K562 (cell line): ENCODE data around the gene SMIM35. TPM values are rescaled to one million over a fixed set of nuclear protein-coding genes. Genes with fewer than 3 reads are reported as not detected.

ENCODE experiments used
- CEBPB ChIP-seq: fragments of 450-650 bp; IDR thresholded peaks from 2 replicates; pipeline ENCODE4 v1.6.1; 2016; ENCODE audit warnings: missing genetic modification characterization, missing compliant biosample characterization
- CEBPG ChIP-seq, 3 experiments: fragments of 200-800 bp in 1 of 3; sonication (Bioruptor generic) in 1 of 3; sonication (generic) in 1 of 3; formaldehyde crosslinking in 1 of 3; IDR thresholded peaks in 2 of 3; conservative IDR thresholded peaks in 1 of 3; 2 replicates each; pipeline versions ENCODE4 v1.6.1 to v1.8.0; 2016 to 2022; ENCODE audit warnings: missing compliant biosample characterization in 2 of 3, missing genetic modification characterization in 2 of 3, mild to moderate bottlenecking in 1 of 3, missing genetic modification reagents in 1 of 3
- EGR1 ChIP-seq: fragments of 450-650 bp; conservative IDR thresholded peaks from 2 replicates; pipeline ENCODE4 v1.6.1; 2017; ENCODE audit warnings: mild to moderate bottlenecking
- ETV5 ChIP-seq: sonication (generic); formaldehyde crosslinking; IDR thresholded peaks from 2 replicates; pipeline ENCODE4 v1.4.0; 2020; ENCODE audit warnings: low read depth, mild to moderate bottlenecking, missing genetic modification reagents
- MAFK ChIP-seq: IDR thresholded peaks from 2 replicates; pipeline ENCODE4 v1.6.1; 2011; ENCODE audit warnings: low read length, improper control_type of control experiment
- SIX5 ChIP-seq, 2 experiments: IDR thresholded peaks; 2 replicates each; pipeline ENCODE4 v1.6.1; 2011; ENCODE audit warnings: low read length in 2 of 2, borderline replicate concordance in 1 of 2, low read depth in 1 of 2, mild to moderate bottlenecking in 1 of 2, moderate library complexity in 1 of 2; ENCODE audit not compliant: insufficient read depth in 1 of 2
- TCF7 ChIP-seq: sonication (generic); IDR thresholded peaks from 2 replicates; pipeline ENCODE4 v1.6.1; 2016; ENCODE audit warnings: antibody characterized with exemption, borderline replicate concordance
- ZBTB17 ChIP-seq: fragments of 450-650 bp; formaldehyde crosslinking; IDR thresholded peaks from 2 replicates; pipeline ENCODE4 v1.4.0; 2020; ENCODE audit warnings: mild to moderate bottlenecking
- ZBTB7A ChIP-seq: IDR thresholded peaks from 2 replicates; pipeline ENCODE4 v1.6.1; 2011; ENCODE audit warnings: low read depth, mild to moderate bottlenecking, low read length, moderate library complexity, borderline replicate concordance; ENCODE audit not compliant: control insufficient read depth
- ZNF408 ChIP-seq: fragments of 250-450 bp; sonication (Bioruptor Pico); IDR thresholded peaks from 2 replicates; pipeline ENCODE4 v1.4.0; 2020; ENCODE audit warnings: low read depth, mild to moderate bottlenecking, moderate library complexity
- ZNF583 ChIP-seq: fragments of 250-450 bp; sonication (Bioruptor Pico); IDR thresholded peaks from 2 replicates; pipeline ENCODE4 v1.4.0; 2020
- ZNF780A ChIP-seq: fragments of 250-450 bp; sonication (Bioruptor Pico); IDR thresholded peaks from 2 replicates; pipeline ENCODE4 v1.5.0; 2021; ENCODE audit warnings: mild to moderate bottlenecking
- polyA plus RNA-seq, 8 experiments: library from polyadenylated mRNA; depleted of rRNA in 4 of 8; stranded (reverse) in 5 of 8; unstranded in 3 of 8; fragments of >200 nt; fragmentation: Nextera tagmentation in 2 of 8; fragmentation: Illumina TruSeq in 1 of 8; extraction: Ambion mirVana in 2 of 8; extraction: Trizol in 1 of 8; gene quantifications; 2 replicates each; pipeline versions ENCODE4 v1.2.1 to v1.2.3, GENCODE V29; 2011 to 2014; ENCODE audit warnings: inconsistent platforms in 1 of 8, missing spikeins in 1 of 8
- total RNA-seq, 7 experiments: library from RNA; depleted of rRNA in 6 of 7; stranded (reverse); fragments of >200 nt in 6 of 7; fragmentation: Illumina TruSeq in 2 of 7; extraction: Trizol in 2 of 7; gene quantifications; 2 replicates each; pipeline versions ENCODE4 v1.2.1 to v1.2.3, GENCODE V29; 2011 to 2021; ENCODE audit warnings: low replicate concordance in 1 of 7
- TF ChIP-seq, protein P1 (sequence below): sonication (generic); formaldehyde crosslinking; IDR thresholded peaks from 2 replicates; pipeline ENCODE4 v1.8.0; 2022; ENCODE audit warnings: missing genetic modification reagents, mild to moderate bottlenecking, borderline replicate concordance
- TF ChIP-seq, protein P2 (sequence below), 3 experiments: fragments of 200-800 bp in 1 of 3; sonication (Bioruptor generic) in 1 of 3; sonication (generic) in 1 of 3; formaldehyde crosslinking in 1 of 3; IDR thresholded peaks; 2 replicates each; pipeline versions ENCODE4 v1.6.1 to v1.8.0; 2016 to 2022; ENCODE audit warnings: mild to moderate bottlenecking in 2 of 3, missing compliant biosample characterization in 2 of 3, missing genetic modification characterization in 2 of 3, missing genetic modification reagents in 1 of 3
- TF ChIP-seq, protein P3 (sequence below): fragments of 450-650 bp; IDR thresholded peaks from 2 replicates; pipeline ENCODE4 v1.6.1; 2016; ENCODE audit warnings: low read depth

Gene SMIM35
- total and polyA plus RNA-seq, 9 of the 15 experiments (the other 6 are each of a cell fraction or from before 2014, with no cell fraction given) = 0.03 TPM; not detected in 7

DNA sequence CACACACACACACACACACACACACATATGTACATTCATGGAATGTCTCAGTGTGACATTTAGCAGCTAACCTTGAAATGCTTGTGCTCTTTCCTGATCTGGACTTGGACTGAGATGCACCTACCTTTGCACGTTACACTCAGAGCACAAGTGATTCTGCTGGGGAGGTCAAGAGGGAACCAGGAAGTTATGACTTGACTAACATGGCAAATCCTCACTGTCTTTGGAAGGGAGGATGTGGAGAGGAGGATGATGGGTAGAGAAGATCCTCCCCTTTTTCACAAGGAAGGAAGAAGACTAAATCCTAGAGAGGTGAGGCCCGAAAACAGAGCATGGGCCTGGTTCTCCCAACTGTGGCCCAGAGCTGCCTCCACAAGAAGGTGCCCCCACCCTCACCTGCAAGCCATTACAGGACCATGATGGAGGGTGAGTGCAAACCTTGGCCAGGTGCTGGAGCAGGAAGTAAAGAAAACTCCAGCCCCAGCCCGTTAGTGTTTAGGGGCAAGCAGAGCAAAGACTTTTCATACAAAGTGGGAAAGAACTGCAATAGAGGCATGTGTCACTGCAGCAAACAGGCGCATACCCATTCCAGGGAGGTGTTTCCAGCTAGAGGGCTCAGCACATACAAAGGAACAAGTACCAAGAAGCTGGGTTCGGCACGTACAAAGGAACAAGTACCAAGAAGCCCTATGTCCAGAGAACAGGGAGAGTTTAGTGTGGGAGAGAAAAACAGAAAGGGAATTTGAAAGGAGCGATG lies 39.5 kb upstream of the SMIM35 start (continued):
- TF ChIP-seq SIX5 (IDR thresholded peaks at IDR 0.05; ENCODE audit: borderline replicate concordance in 1 of 2, insufficient read depth in 1 of 2, low read depth in 1 of 2, low read length in 2 of 2) (no peak), ZBTB7A (no peak), ZBTB17 (CRISPR knock-in tag) (no peak), CEBPB (tag) (no peak), CEBPG (CRISPR knock-in tag; IDR thresholded peaks at IDR 0.05) (no peak), CEBPG (tag; conservative IDR thresholded peaks at IDR 0.05 in 1 of 2, IDR thresholded peaks at IDR 0.05 in 1 of 2) (no peak), ETV5 (CRISPR knock-in tag) (no peak), ZNF583 (CRISPR knock-in tag) (no peak), EGR1 (no peak), TCF7 (no peak), ZNF408 (no peak), MAFK (no peak), ZNF780A (CRISPR knock-in tag) (0 out of 2 replicates have a peak, but pooled peaks have one; percentile 74)
- TF ChIP-seq, protein P1, sequence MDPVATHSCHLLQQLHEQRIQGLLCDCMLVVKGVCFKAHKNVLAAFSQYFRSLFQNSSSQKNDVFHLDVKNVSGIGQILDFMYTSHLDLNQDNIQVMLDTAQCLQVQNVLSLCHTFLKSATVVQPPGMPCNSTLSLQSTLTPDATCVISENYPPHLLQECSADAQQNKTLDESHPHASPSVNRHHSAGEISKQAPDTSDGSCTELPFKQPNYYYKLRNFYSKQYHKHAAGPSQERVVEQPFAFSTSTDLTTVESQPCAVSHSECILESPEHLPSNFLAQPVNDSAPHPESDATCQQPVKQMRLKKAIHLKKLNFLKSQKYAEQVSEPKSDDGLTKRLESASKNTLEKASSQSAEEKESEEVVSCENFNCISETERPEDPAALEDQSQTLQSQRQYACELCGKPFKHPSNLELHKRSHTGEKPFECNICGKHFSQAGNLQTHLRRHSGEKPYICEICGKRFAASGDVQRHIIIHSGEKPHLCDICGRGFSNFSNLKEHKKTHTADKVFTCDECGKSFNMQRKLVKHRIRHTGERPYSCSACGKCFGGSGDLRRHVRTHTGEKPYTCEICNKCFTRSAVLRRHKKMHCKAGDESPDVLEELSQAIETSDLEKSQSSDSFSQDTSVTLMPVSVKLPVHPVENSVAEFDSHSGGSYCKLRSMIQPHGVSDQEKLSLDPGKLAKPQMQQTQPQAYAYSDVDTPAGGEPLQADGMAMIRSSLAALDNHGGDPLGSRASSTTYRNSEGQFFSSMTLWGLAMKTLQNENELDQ (CRISPR knock-in tag) = no peak
- TF ChIP-seq, protein P2, sequence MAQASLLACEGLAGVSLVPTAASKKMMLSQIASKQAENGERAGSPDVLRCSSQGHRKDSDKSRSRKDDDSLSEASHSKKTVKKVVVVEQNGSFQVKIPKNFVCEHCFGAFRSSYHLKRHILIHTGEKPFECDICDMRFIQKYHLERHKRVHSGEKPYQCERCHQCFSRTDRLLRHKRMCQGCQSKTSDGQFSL (CRISPR knock-in tag; IDR thresholded peaks at IDR 0.05) = no peak
- TF ChIP-seq, protein P2 (tag; IDR thresholded peaks at IDR 0.05) = no peak
- TF ChIP-seq, protein P3, sequence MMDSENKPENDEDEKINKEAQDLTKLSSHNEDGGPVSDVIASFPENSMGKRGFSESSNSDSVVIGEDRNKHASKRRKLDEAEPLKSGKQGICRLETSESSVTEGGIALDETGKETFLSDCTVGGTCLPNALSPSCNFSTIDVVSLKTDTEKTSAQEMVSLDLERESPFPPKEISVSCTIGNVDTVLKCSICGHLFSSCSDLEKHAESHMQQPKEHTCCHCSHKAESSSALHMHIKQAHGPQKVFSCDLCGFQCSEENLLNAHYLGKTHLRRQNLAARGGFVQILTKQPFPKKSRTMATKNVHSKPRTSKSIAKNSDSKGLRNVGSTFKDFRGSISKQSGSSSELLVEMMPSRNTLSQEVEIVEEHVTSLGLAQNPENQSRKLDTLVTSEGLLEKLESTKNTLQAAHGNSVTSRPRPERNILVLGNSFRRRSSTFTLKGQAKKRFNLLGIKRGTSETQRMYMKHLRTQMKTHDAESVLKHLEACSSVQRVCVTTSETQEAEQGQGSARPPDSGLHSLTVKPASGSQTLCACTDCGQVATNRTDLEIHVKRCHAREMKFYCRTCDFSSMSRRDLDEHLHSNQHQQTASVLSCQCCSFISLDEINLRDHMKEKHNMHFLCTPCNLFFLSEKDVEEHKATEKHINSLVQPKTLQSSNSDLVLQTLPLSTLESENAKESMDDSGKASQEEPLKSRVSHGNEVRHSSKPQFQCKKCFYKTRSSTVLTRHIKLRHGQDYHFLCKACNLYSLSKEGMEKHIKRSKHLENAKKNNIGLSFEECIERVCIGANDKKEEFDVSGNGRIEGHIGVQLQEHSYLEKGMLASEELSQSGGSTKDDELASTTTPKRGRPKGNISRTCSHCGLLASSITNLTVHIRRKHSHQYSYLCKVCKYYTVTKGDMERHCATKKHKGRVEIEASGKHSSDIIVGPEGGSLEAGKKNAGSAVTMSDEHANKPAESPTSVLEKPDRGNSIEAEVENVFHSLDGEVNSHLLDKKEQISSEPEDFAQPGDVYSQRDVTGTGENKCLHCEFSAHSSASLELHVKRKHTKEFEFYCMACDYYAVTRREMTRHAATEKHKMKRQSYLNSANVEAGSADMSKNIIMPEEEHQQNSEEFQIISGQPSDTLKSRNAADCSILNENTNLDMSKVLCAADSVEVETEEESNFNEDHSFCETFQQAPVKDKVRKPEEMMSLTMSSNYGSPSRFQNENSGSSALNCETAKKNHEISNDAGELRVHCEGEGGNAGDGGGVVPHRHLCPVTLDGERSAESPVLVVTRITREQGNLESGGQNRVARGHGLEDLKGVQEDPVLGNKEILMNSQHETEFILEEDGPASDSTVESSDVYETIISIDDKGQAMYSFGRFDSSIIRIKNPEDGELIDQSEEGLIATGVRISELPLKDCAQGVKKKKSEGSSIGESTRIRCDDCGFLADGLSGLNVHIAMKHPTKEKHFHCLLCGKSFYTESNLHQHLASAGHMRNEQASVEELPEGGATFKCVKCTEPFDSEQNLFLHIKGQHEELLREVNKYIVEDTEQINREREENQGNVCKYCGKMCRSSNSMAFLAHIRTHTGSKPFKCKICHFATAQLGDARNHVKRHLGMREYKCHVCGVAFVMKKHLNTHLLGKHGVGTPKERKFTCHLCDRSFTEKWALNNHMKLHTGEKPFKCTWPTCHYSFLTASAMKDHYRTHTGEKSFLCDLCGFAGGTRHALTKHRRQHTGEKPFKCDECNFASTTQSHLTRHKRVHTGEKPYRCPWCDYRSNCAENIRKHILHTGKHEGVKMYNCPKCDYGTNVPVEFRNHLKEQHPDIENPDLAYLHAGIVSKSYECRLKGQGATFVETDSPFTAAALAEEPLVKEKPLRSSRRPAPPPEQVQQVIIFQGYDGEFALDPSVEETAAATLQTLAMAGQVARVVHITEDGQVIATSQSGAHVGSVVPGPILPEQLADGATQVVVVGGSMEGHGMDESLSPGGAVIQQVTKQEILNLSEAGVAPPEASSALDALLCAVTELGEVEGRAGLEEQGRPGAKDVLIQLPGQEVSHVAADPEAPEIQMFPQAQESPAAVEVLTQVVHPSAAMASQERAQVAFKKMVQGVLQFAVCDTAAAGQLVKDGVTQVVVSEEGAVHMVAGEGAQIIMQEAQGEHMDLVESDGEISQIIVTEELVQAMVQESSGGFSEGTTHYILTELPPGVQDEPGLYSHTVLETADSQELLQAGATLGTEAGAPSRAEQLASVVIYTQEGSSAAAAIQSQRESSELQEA = no peak
